Spleen (tissue), 7 donors: ENCODE results near the gene MYOM3.

ENCODE experiments used
- POLR2A ChIP-seq, 3 donors: fragments of 450-650 bp; IDR thresholded peaks; one replicate each; pipeline ENCODE4 v1.5.1; 2017; ENCODE audit warnings: antibody characterized with exemption in 3 of 3, mild to moderate bottlenecking in 1 of 3
- POLR2AphosphoS5 ChIP-seq, 3 donors: sonication (generic); formaldehyde crosslinking; IDR thresholded peaks; one replicate each; pipeline ENCODE4 v1.5.1; 2017; ENCODE audit warnings: antibody characterized with exemption in 3 of 3
- TF ChIP-seq, protein P1 (sequence below), 11 experiments: fragments of 200-600 bp in 7 of 11; fragments of 450-650 bp in 4 of 11; sonication (generic) in 4 of 11; IDR thresholded peaks in 8 of 11; conservative IDR thresholded peaks in 3 of 11; 1 replicate in 7 of 11; 2 replicates in 4 of 11; pipeline versions ENCODE4 v1.4.0 to v1.8.0; 2016 to 2021; ENCODE audit warnings: antibody characterized with exemption in 11 of 11, inconsistent platforms in 4 of 11, mild to moderate bottlenecking in 1 of 11
- donor health status: DM: no; HTN: no; CAD: no; lungs with moderate emphysema.
- donor health status: DM: no; HTN: no; CAD: no.
- donor health status: DM: no; HTN: no; CAD: no.

- TF ChIP-seq, protein P1, sequence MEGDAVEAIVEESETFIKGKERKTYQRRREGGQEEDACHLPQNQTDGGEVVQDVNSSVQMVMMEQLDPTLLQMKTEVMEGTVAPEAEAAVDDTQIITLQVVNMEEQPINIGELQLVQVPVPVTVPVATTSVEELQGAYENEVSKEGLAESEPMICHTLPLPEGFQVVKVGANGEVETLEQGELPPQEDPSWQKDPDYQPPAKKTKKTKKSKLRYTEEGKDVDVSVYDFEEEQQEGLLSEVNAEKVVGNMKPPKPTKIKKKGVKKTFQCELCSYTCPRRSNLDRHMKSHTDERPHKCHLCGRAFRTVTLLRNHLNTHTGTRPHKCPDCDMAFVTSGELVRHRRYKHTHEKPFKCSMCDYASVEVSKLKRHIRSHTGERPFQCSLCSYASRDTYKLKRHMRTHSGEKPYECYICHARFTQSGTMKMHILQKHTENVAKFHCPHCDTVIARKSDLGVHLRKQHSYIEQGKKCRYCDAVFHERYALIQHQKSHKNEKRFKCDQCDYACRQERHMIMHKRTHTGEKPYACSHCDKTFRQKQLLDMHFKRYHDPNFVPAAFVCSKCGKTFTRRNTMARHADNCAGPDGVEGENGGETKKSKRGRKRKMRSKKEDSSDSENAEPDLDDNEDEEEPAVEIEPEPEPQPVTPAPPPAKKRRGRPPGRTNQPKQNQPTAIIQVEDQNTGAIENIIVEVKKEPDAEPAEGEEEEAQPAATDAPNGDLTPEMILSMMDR (IDR thresholded peaks at IDR 0.05 in 8 of 11, conservative IDR thresholded peaks at IDR 0.05 in 3 of 11) = no peak
- TF ChIP-seq POLR2A (IDR thresholded peaks at IDR 0.05) (no peak), POLR2AphosphoS5 (IDR thresholded peaks at IDR 0.05) (peak in 2 of 3 donors; percentile 54 to 66)
Observed at GRCh38 chr1:24018611-24019580, 93.0 kb downstream of the MYOM3 start.
